GM23338 (cell line): ENCODE results near the gene LRRC40.

Source experiments
- EZH2 ChIP-seq: fragments of 200-600 bp; sonication (generic); IDR thresholded peaks from one replicate; pipeline ENCODE4 v1.8.0; 2017; ENCODE audit warnings: antibody characterized with exemption, mild to moderate bottlenecking, low read depth; ENCODE audit not compliant: unreplicated experiment
- EZH2phosphoT487 ChIP-seq: fragments of 200-600 bp; sonication (generic); IDR thresholded peaks from one replicate; pipeline ENCODE4 v1.8.1; 2018; ENCODE audit warnings: antibody characterized with exemption; ENCODE audit not compliant: unreplicated experiment
- POLR2AphosphoS5 ChIP-seq: IDR thresholded peaks from 2 replicates; pipeline ENCODE4 v1.6.1; 2016; ENCODE audit warnings: antibody characterized with exemption, low read depth
- STAT1 ChIP-seq: IDR thresholded peaks from one replicate; pipeline ENCODE4 v1.6.1; 2016; ENCODE audit warnings: antibody characterized with exemption; ENCODE audit not compliant: unreplicated experiment
- ZNF114 ChIP-seq: fragments of 250-450 bp; sonication (Bioruptor Pico); IDR thresholded peaks from 2 replicates; pipeline ENCODE4 v1.5.0; 2020; ENCODE audit warnings: mild to moderate bottlenecking, moderate library complexity
- TF ChIP-seq, protein P1 (sequence below), 2 experiments: fragments of 200-600 bp in 1 of 2; sonication (generic) in 1 of 2; conservative IDR thresholded peaks; 2 replicates each; pipeline versions ENCODE4 v1.5.1 to v1.6.1; 2016 to 2017; ENCODE audit warnings: antibody characterized with exemption in 2 of 2, low read depth in 2 of 2, mild to moderate bottlenecking in 2 of 2, moderate library complexity in 1 of 2
- TF ChIP-seq, protein P2 (sequence below): IDR thresholded peaks from one replicate; pipeline ENCODE4 v1.6.1; 2018; ENCODE audit warnings: antibody characterized with exemption; ENCODE audit not compliant: unreplicated experiment

DNA sequence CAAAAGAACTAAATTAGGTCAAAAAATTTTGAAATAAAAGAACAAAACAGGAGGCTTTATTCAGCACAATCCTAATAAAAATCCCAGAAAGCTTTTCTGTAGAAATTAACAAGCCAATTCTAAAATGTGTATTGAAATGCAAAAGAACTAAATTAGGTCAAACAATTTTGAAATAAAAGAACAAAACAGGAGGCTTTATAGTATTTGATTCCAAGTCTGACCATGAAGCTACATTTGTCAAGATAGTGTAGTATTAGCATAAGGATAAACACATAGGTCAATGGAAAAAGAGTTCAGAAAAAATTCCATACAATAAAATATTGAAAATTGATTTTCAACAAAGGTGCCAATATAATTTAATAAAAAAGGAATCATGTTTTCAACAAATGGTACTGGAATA lies 10.8 kb downstream of the LRRC40 start:
- TF ChIP-seq POLR2AphosphoS5 (no peak), EZH2 (no peak), EZH2phosphoT487 (no peak), ZNF114 (no peak), STAT1 (no peak)
- TF ChIP-seq, protein P1, sequence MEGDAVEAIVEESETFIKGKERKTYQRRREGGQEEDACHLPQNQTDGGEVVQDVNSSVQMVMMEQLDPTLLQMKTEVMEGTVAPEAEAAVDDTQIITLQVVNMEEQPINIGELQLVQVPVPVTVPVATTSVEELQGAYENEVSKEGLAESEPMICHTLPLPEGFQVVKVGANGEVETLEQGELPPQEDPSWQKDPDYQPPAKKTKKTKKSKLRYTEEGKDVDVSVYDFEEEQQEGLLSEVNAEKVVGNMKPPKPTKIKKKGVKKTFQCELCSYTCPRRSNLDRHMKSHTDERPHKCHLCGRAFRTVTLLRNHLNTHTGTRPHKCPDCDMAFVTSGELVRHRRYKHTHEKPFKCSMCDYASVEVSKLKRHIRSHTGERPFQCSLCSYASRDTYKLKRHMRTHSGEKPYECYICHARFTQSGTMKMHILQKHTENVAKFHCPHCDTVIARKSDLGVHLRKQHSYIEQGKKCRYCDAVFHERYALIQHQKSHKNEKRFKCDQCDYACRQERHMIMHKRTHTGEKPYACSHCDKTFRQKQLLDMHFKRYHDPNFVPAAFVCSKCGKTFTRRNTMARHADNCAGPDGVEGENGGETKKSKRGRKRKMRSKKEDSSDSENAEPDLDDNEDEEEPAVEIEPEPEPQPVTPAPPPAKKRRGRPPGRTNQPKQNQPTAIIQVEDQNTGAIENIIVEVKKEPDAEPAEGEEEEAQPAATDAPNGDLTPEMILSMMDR (conservative IDR thresholded peaks at IDR 0.05; ENCODE audit: low read depth in 2 of 2) = no peak
- TF ChIP-seq, protein P2, sequence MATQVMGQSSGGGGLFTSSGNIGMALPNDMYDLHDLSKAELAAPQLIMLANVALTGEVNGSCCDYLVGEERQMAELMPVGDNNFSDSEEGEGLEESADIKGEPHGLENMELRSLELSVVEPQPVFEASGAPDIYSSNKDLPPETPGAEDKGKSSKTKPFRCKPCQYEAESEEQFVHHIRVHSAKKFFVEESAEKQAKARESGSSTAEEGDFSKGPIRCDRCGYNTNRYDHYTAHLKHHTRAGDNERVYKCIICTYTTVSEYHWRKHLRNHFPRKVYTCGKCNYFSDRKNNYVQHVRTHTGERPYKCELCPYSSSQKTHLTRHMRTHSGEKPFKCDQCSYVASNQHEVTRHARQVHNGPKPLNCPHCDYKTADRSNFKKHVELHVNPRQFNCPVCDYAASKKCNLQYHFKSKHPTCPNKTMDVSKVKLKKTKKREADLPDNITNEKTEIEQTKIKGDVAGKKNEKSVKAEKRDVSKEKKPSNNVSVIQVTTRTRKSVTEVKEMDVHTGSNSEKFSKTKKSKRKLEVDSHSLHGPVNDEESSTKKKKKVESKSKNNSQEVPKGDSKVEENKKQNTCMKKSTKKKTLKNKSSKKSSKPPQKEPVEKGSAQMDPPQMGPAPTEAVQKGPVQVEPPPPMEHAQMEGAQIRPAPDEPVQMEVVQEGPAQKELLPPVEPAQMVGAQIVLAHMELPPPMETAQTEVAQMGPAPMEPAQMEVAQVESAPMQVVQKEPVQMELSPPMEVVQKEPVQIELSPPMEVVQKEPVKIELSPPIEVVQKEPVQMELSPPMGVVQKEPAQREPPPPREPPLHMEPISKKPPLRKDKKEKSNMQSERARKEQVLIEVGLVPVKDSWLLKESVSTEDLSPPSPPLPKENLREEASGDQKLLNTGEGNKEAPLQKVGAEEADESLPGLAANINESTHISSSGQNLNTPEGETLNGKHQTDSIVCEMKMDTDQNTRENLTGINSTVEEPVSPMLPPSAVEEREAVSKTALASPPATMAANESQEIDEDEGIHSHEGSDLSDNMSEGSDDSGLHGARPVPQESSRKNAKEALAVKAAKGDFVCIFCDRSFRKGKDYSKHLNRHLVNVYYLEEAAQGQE = no peak
